Caco-2 (cell line): Measurements from ENCODE around the gene ST8SIA5. TPM values are rescaled to one million over a fixed set of nuclear protein-coding genes. Genes with fewer than 3 reads are reported as not detected.

Experiments used
- BruUV-seq: library from RNA; stranded (reverse); fragments of 400-500 nt; replicated peaks from 2 replicates; lab custom pipeline; 2021; lab: Mats Ljungman, UMichigan
- CTCF ChIA-PET: fragments of 300-600 bp; sonication (Branson Sonifier 250); formaldehyde crosslinking; loops from one replicate; lab custom pipeline; 2022; ENCODE audit warnings: antibody characterized with exemption; lab: Charles Lee
- POLR2A ChIA-PET: fragments of 300-600 bp; sonication (Branson Sonifier 250); formaldehyde crosslinking; loops from one replicate; lab custom pipeline; 2022; ENCODE audit warnings: antibody characterized with exemption; lab: Charles Lee
- DNase-seq, 2 experiments: peaks; one replicate each; pipeline versions ENCODE4 v3.0.0 to v3.0.0-alpha.2; 2020 to 2022
- H3K27me3 ChIP-seq: replicated peaks from 2 replicates; pipeline ENCODE4 v1.6.0; 2011; ENCODE audit warnings: low read length; ENCODE audit not compliant: control insufficient read depth, insufficient read depth
- H3K36me3 ChIP-seq: 2 replicates; pipeline ENCODE4 v1.5.1; 2011; ENCODE audit warnings: low read length; ENCODE audit not compliant: control insufficient read depth, insufficient read depth
- H3K4me1 ChIP-seq: fragments of 250-450 bp; sonication (Bioruptor Pico); 2 replicates; pipeline ENCODE4 v1.5.1; 2020; ENCODE audit warnings: mild to moderate bottlenecking
- H3K4me3 ChIP-seq: 2 replicates; pipeline ENCODE4 v1.5.1; 2011; ENCODE audit warnings: low read depth, mild to moderate bottlenecking, control low read depth, low read length
- H3K9me3 ChIP-seq: fragments of 250-450 bp; sonication (Bioruptor Pico); 2 replicates; pipeline ENCODE4 v1.5.1; 2020; ENCODE audit warnings: mild to moderate bottlenecking, moderate library complexity
- H3K27ac Mint-ChIP-seq: one replicate; pipeline ENCODE4 v1.8.0; 2022; ENCODE audit warnings: mixed read lengths; ENCODE audit not compliant: unreplicated experiment
- H3K27me3 Mint-ChIP-seq: one replicate; pipeline ENCODE4 v1.8.0; 2022; ENCODE audit warnings: mixed read lengths; ENCODE audit not compliant: insufficient read depth, unreplicated experiment
- H3K36me3 Mint-ChIP-seq: one replicate; pipeline ENCODE4 v1.8.0; 2022; ENCODE audit warnings: mild to moderate bottlenecking, mixed read lengths; ENCODE audit not compliant: insufficient read depth, unreplicated experiment
- H3K4me1 Mint-ChIP-seq: one replicate; pipeline ENCODE4 v1.8.0; 2022; ENCODE audit warnings: low read depth, mixed read lengths; ENCODE audit not compliant: unreplicated experiment
- H3K4me3 Mint-ChIP-seq: one replicate; pipeline ENCODE4 v1.8.0; 2022; ENCODE audit warnings: mild to moderate bottlenecking, moderate library complexity, mixed read lengths; ENCODE audit not compliant: unreplicated experiment
- H3K9me3 Mint-ChIP-seq: one replicate; pipeline ENCODE4 v1.8.0; 2022; ENCODE audit warnings: mixed read lengths; ENCODE audit not compliant: unreplicated experiment
- intact Hi-C: fragments of 100-400 bp; cut with micrococcal nuclease; formaldehyde crosslinking; loops from one replicate; pipeline ENCODE4 v1.10.0; 2022; ENCODE audit not compliant: unreplicated experiment
- total RNA-seq: library from RNA; stranded (reverse); gene quantifications from 2 replicates; pipeline ENCODE4 v1.2.3, GENCODE V29; 2022
- TF ChIP-seq, protein P1 (sequence below), 2 experiments: fragments of 200-600 bp in 1 of 2; IDR thresholded peaks; 1 replicate in 1 of 2; 2 replicates in 1 of 2; pipeline versions ENCODE4 v1.5.1 to v1.8.0; 2011 to 2022; ENCODE audit warnings: antibody characterized with exemption in 1 of 2, control low read depth in 1 of 2, inconsistent platforms in 1 of 2, low read depth in 1 of 2, low read length in 1 of 2, mild to moderate bottlenecking in 1 of 2, moderate library complexity in 1 of 2; ENCODE audit not compliant: insufficient read depth in 1 of 2, severe bottlenecking in 1 of 2, unreplicated experiment in 1 of 2

The ST8SIA5 gene
- total RNA-seq, 1 experiment from 2014 or later: not detected

DNA sequence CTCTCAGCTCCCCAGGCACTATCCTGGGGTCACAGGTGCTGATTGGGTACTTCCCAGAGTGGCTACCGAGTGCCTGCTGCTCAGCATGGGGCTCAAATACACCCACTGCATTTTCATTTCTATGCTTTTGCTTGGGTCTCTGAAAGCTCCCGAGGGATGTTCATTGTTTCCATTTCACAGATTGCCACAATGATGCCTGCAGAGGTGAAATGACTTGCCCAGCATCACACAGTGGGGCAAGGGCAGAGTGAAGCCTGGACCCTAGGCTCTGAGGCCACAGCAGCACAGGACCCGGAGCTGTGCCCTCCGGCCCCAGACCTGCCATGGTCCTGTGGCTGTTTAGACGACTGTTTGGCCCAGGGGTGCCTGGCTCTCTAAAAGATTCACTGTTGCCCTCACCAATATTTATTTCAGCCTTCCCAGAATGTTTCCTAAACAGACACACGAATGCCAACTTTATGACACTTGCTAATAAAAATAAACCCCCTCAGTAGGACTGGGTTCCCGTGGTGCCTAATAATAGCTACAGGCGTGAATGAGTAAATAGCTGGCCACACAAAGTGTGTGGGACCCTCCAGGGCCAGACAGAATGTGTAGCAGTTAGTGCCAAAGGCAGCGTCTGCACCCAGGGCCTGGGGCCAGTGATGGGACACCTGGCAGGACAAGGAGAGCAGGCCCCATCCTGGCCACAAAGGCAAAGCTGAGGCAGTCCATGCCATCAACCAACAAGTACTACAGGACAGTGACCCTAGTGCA, 11.5 kb upstream of the ST8SIA5 start:
- no peaks in the 10 kb centered on the region for H3K36me3 Mint-ChIP-seq
- peaks cover 5% of the 10 kb centered on the region for H3K27me3 Mint-ChIP-seq
- no peaks in the 10 kb centered on the region for H3K36me3 ChIP-seq
- ChIA-PET POLR2A (no interaction called here), CTCF (no interaction called here)
- no peaks in the 10 kb centered on the region for H3K4me1 ChIP-seq
- DNase-seq: no peak
- no peaks in the 10 kb centered on the region for H3K9me3 Mint-ChIP-seq
- no peaks in the 10 kb centered on the region for H3K27me3 ChIP-seq
- BruUV-seq: no TSS peak
- no peaks in the 10 kb centered on the region for H3K9me3 ChIP-seq
- H3K4me1 Mint-ChIP-seq: no peaks in the 10 kb centered on the region
- no peak overlapping the region for H3K4me3 ChIP-seq
- TF ChIP-seq, protein P1, sequence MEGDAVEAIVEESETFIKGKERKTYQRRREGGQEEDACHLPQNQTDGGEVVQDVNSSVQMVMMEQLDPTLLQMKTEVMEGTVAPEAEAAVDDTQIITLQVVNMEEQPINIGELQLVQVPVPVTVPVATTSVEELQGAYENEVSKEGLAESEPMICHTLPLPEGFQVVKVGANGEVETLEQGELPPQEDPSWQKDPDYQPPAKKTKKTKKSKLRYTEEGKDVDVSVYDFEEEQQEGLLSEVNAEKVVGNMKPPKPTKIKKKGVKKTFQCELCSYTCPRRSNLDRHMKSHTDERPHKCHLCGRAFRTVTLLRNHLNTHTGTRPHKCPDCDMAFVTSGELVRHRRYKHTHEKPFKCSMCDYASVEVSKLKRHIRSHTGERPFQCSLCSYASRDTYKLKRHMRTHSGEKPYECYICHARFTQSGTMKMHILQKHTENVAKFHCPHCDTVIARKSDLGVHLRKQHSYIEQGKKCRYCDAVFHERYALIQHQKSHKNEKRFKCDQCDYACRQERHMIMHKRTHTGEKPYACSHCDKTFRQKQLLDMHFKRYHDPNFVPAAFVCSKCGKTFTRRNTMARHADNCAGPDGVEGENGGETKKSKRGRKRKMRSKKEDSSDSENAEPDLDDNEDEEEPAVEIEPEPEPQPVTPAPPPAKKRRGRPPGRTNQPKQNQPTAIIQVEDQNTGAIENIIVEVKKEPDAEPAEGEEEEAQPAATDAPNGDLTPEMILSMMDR (IDR thresholded peaks at IDR 0.05; ENCODE audit: insufficient read depth in 1 of 2, low read depth in 1 of 2, low read length in 1 of 2, severe bottlenecking in 1 of 2, unreplicated experiment in 1 of 2): no peak
- intact Hi-C loops: no loop called here
- H3K27ac Mint-ChIP-seq: no peak overlapping the region
- H3K4me3 Mint-ChIP-seq: no peak overlapping the region

DNA sequence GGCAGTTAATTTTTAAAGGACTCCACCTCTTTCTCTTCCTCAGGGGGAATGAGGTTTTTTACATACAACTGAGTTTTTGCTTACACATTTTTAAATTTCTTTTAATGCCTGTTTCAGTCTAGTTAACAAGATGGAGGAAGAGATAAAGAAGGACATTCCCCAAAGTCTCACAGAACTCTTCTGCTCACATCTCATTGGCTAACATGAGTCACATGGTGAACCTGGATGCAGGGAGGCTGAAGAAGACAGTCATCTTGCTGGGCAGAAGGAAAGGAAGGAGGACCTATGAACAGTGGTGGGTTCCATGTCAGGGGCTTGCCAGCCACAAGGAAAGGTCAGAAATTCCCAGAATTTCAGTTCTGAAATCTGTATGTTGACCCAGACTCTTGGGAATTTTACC, 10.4 kb upstream of the ST8SIA5 start:
- H3K27me3 Mint-ChIP-seq: peaks cover 5% of the 10 kb centered on the region

DNA sequence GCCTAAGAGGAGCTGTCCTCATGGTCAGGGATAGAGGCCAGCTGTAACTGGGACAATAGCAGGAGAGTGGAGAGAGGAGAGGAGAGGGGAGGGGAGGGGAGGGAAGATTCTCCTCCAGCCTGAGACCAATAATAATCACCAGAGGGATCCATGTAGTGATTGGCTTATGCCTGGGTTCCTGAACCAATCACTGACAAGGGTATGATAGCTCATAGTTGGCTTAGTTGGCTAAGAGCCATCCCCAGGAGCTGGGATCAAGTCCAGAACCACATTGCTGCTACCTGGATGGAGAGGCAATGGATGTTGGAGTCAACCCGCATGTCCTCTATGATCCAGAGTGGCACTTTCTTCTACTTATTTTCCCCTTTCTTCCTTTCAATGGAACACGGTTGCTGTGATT, 7.7 kb upstream of the ST8SIA5 start:
- ChIA-PET POLR2A (no interaction called here), CTCF (no interaction called here)
- H3K9me3 ChIP-seq: no peaks in the 10 kb centered on the region
- H3K27me3 Mint-ChIP-seq: peaks cover 3% of the 10 kb centered on the region
- H3K4me3 ChIP-seq: no peak overlapping the region
- no peaks in the 10 kb centered on the region for H3K36me3 ChIP-seq
- H3K27me3 ChIP-seq: no peaks in the 10 kb centered on the region
- no TSS peak for BruUV-seq
- H3K4me1 Mint-ChIP-seq: no peaks in the 10 kb centered on the region
- no peaks in the 10 kb centered on the region for H3K4me1 ChIP-seq
- TF ChIP-seq, protein P1 (IDR thresholded peaks at IDR 0.05; ENCODE audit: insufficient read depth in 1 of 2, low read depth in 1 of 2, low read length in 1 of 2, severe bottlenecking in 1 of 2, unreplicated experiment in 1 of 2): no peak
- H3K36me3 Mint-ChIP-seq: no peaks in the 10 kb centered on the region
- DNase-seq: no peak
- H3K9me3 Mint-ChIP-seq: no peaks in the 10 kb centered on the region
- no peak overlapping the region for H3K27ac Mint-ChIP-seq
- H3K4me3 Mint-ChIP-seq: no peak overlapping the region
- intact Hi-C loops: no loop called here

More for the DNA sequence above, 10.4 kb upstream of the ST8SIA5 start:
- intact Hi-C loops: no loop called here
- Histone ChIP-seq H3K4me3 (no peak overlapping the region), H3K36me3 (no peaks in the 10 kb centered on the region), H3K9me3 (no peaks in the 10 kb centered on the region), H3K4me1 (no peaks in the 10 kb centered on the region), H3K27me3 (no peaks in the 10 kb centered on the region)
- DNase-seq: no peak
- Mint-ChIP-seq H3K4me1 (no peaks in the 10 kb centered on the region), H3K27ac (no peak overlapping the region), H3K4me3 (no peak overlapping the region), H3K9me3 (no peaks in the 10 kb centered on the region), H3K36me3 (no peaks in the 10 kb centered on the region)
- CTCF ChIA-PET: no interaction called here
- POLR2A ChIA-PET: no interaction called here
- BruUV-seq: no TSS peak
- TF ChIP-seq, protein P1 (IDR thresholded peaks at IDR 0.05; ENCODE audit: insufficient read depth in 1 of 2, low read depth in 1 of 2, low read length in 1 of 2, severe bottlenecking in 1 of 2, unreplicated experiment in 1 of 2): no peak
